ENCODE results near the gene CCT8. TPM values are rescaled to one million over a fixed set of nuclear protein-coding genes. Genes with fewer than 3 reads are reported as not detected.
A peak's percentile ranks its signal among the peaks of the same experiment; 100 is the strongest.

CCT8 gene
- total RNA-seq, 1 donor from 2014 or later: 222 TPM

DNA sequence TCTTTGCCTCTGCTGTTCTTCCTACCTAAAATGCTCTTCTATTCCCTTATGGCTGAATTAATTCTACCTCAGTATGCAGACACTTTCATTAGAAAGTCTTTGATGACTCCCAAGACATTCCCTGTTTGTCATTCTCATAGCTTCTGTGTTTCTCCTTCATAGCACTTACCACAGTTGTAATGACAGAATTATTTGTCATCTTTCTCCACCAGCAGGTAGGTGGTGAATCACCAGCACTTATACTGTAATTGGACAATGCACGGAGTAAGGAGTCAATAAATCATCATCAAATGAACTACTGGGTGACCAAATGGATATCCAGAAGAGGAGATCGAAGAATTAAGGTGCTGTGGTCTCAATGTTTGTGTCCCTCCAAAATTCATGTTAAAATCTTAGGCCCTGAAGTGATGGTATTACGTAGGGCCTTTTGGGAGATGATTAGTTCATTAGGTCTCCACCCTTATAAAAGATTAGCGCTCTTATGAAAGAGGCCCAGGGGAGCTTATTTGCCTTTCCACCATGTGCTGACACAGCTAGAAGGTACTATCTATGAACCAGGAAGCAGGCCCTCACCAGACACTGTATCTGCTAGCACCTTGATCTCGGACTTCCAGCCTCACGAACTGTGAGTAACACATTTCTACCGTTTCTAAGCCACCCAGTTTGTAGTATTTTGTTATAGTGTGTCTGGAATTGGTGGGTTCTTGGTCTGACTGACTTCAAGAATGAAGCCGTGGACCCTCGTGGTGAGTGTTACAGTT, 2.4 kb upstream of the CCT8 start:
- H3K36me3 ChIP-seq (ENCODE audit: control insufficient read depth, insufficient read depth, low read length): peaks cover 1% of the 10 kb centered on the region
- H3K4me3 ChIP-seq (ENCODE audit: low read depth, low read length): no peak overlapping the region
- peak; percentile 98 for DNase-seq (ENCODE audit: low read depth)
- TF ChIP-seq, protein P1, sequence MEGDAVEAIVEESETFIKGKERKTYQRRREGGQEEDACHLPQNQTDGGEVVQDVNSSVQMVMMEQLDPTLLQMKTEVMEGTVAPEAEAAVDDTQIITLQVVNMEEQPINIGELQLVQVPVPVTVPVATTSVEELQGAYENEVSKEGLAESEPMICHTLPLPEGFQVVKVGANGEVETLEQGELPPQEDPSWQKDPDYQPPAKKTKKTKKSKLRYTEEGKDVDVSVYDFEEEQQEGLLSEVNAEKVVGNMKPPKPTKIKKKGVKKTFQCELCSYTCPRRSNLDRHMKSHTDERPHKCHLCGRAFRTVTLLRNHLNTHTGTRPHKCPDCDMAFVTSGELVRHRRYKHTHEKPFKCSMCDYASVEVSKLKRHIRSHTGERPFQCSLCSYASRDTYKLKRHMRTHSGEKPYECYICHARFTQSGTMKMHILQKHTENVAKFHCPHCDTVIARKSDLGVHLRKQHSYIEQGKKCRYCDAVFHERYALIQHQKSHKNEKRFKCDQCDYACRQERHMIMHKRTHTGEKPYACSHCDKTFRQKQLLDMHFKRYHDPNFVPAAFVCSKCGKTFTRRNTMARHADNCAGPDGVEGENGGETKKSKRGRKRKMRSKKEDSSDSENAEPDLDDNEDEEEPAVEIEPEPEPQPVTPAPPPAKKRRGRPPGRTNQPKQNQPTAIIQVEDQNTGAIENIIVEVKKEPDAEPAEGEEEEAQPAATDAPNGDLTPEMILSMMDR (IDR thresholded peaks at IDR 0.05; ENCODE audit: insufficient read depth, low read length, severe bottlenecking): no peak
- FAIRE-seq: no peak
- no peaks in the 10 kb centered on the region for H3K27me3 ChIP-seq (ENCODE audit: control insufficient read depth, insufficient read depth, low read length)

DNA sequence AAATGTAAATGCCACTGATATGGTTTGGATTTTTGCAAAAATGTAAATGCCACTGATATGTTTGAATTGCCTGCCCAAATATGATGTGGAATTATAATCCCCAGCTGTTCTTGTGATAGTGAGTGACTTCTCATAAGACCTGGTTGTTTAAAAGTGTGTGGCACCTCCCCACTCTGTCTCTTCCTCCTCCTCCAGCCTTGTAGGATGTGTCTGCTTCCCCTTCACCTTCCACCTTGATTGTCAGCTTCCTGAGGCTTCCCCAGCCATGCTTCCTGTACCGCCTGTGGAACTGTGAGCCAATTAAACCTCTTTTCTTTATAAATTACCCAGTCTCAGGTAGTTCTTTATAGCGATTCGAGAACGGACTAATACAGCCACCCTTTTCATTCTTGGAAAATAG, 1.3 kb upstream of the CCT8 start:
- TF ChIP-seq, protein P1 (IDR thresholded peaks at IDR 0.05; ENCODE audit: insufficient read depth, low read length, severe bottlenecking): no peak
- Histone ChIP-seq H3K36me3 (ENCODE audit: control insufficient read depth, insufficient read depth, low read length) (peaks cover 1% of the 10 kb centered on the region), H3K27me3 (ENCODE audit: control insufficient read depth, insufficient read depth, low read length) (no peaks in the 10 kb centered on the region), H3K4me3 (ENCODE audit: low read depth, low read length) (no peak overlapping the region)
- DNase-seq (ENCODE audit: low read depth) (no peak), FAIRE-seq (no peak)

DNA sequence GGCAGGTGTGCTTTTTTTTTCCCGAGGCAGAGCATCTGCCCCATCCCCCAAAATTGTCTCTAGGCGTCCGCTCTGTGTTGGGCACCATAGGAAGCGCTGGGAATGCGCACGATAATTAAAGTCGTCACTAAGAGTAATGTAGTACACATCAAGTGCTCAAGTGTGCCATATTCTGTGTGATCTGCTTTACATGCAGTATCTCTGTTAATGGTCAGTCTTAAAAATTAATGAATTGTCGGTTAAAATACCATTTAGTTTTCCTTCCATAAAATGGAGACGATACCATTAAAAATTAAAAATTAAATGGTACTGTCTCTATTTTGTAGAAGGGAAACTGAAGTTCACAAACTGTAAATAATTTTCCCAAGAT, 544 bp upstream of the CCT8 start:
- FAIRE-seq (no peak), DNase-seq (ENCODE audit: low read depth) (no peak)
- Histone ChIP-seq H3K36me3 (ENCODE audit: control insufficient read depth, insufficient read depth, low read length) (peaks cover 1% of the 10 kb centered on the region), H3K27me3 (ENCODE audit: control insufficient read depth, insufficient read depth, low read length) (no peaks in the 10 kb centered on the region), H3K4me3 (ENCODE audit: low read depth, low read length) (peak overlapping the region; percentile 74)
- TF ChIP-seq, protein P1 (IDR thresholded peaks at IDR 0.05; ENCODE audit: insufficient read depth, low read length, severe bottlenecking): no peak

DNA sequence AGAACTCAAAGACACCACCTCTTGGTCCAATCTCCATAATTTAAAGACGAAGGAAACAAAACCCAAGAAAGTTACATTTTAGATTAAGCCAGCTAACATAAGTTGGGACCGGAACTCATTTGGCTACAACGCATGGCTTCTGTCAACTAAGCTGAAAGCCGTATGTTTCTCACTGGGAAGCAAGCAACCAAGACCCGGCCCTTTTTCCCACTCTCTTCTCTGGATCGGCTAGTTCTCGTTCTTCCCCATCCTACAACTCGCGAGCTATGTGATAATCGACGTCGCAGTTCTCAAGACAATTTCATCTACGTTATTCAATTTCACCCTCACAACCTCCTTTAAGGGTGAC, 601 bp downstream of the CCT8 start:
- Histone ChIP-seq H3K27me3 (ENCODE audit: control insufficient read depth, insufficient read depth, low read length) (no peaks in the 10 kb centered on the region), H3K36me3 (ENCODE audit: control insufficient read depth, insufficient read depth, low read length) (peaks cover 1% of the 10 kb centered on the region), H3K4me3 (ENCODE audit: low read depth, low read length) (peak overlapping the region; percentile 74)
- TF ChIP-seq, protein P1 (IDR thresholded peaks at IDR 0.05; ENCODE audit: insufficient read depth, low read length, severe bottlenecking): no peak
- FAIRE-seq (no peak), DNase-seq (ENCODE audit: low read depth) (peak; percentile 23)

DNA sequence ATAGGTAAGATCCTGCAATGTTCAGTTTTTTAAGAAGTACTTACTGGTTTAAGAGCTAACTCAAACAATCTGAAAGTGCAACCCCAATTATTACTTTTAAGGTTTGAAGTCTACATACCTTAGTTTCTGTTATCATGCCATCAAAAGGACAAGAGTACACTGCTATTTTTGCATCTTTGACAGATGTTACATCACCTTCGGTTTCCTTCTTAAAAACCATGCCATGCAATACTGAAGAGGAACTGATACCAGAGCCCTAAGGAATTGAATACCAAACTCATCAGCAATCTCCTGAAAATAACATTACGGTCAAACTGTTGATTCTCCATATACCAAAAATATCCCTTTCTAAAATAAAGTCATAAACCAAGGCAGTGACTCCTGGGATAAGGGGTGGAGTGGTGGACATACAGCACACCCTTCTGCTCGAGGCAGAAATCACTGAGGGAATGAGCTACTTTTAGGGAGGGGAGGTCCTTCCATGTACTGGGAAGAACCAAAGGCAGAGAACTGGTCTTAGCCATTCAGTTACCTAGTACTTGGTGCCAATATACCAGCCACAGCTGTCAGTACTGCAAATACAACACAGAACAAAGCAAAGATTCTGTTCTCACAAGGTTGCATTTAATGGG, 8.5 kb downstream of the CCT8 start:
- no peak for FAIRE-seq

More for the DNA sequence above, 8.5 kb downstream of the CCT8 start:
- DNase-seq (ENCODE audit: low read depth): no peak
- H3K27me3 ChIP-seq (ENCODE audit: control insufficient read depth, insufficient read depth, low read length): no peaks in the 10 kb centered on the region
- TF ChIP-seq, protein P1 (IDR thresholded peaks at IDR 0.05; ENCODE audit: insufficient read depth, low read length, severe bottlenecking): no peak
- H3K4me3 ChIP-seq (ENCODE audit: low read depth, low read length): no peak overlapping the region
- H3K36me3 ChIP-seq (ENCODE audit: control insufficient read depth, insufficient read depth, low read length): peaks cover 12% of the 10 kb centered on the region
